HL-60/S4 (cell line): ENCODE results near the gene SRL.
"Not testable (repeated sequence)": the region's sequence is repeated elsewhere in the genome, so short reads cannot be mapped to it uniquely, and the experiment has no call there.

ENCODE experiments used
- in situ Hi-C: fragments of 300-500 bp; cut with MboI; formaldehyde crosslinking; loops from 2 replicates; pipeline ENCODE4 v1.14.3; 2022; ENCODE audit warnings: low sequenced_read_pairs

The SRL gene

DNA sequence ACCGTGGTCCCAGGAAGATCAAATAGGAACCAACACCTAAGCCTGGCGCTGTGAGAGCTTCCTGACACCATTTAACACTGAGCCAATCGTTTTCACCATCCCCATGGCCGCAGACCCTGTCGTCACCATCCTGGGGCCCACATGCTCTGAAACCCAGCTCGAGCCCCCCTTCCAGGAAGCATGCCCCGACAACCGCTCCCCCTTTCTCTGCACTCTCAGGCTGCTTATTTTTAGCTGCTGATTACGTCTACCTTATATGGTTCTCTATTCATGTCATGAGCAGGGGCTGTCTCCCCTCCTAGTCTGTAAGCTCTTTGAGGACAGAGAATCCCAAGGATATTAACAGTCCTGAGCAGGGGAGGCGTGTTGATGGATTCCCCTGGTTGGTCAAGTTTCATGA is 10.5 kb downstream of the SRL start:
- in situ Hi-C loops: no loop called here

DNA sequence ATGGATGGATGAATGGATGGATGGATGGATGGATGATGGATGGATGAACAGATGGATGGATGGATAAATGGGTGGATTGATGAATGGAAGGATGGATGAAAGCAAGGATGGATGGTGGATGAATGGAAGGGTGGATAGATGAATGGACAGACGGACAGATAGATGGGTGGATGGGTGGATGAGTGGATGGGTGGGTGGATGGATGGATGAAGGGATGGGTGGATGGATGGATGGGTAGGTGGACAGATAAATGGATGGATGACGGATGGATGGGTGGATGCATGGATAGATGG is 14.9 kb downstream of the SRL start:
- in situ Hi-C loops: no loop called here

GRCh38 chr16:4226251-4227039 is 15.4 kb downstream of the SRL start:
- in situ Hi-C loops: no loop called here

- in situ Hi-C loops: no loop called here
Observed at GRCh38 chr16:4225075-4225474, 16.8 kb downstream of the SRL start.

DNA sequence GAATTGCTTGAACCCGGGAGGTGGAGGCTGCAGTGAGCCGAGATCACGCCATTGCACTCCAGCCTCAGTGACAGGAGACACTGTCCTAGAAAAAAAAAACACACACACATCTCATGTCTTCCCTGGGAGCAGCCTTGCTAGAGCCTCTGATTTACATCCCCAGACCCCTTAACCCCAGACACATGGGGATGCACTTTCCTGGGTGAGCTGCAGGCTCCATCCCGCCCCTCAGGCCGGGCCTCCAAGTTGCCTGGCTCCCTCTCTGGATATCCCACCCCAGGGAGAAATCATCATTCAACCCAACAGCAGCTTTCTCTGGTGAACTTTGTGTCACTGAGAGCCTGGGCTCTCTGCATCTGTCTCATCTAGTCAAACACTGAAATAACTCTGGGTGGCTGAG is 21.5 kb downstream of the SRL start:
- in situ Hi-C loops: no loop called here

DNA sequence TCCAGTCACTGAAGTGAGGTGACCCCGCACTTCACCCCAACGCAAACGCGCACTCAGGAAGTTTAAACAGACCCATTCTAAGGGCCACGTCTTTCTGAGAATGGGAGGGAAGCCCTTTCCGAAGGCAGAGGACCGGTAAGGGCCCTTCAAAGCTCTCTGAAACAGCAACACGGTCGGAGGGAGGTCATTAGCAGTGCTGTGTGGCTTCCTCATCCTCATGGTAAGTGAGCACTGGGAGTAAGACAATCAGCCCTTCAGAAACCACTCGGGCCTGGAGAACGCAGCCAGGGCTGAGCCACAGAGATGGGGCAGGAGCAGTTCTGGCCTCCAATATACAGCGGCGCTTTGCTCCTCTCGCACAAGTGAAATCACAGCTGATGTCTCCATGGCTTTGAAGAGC is 23.7 kb downstream of the SRL start:
- in situ Hi-C loops: no loop called here

DNA sequence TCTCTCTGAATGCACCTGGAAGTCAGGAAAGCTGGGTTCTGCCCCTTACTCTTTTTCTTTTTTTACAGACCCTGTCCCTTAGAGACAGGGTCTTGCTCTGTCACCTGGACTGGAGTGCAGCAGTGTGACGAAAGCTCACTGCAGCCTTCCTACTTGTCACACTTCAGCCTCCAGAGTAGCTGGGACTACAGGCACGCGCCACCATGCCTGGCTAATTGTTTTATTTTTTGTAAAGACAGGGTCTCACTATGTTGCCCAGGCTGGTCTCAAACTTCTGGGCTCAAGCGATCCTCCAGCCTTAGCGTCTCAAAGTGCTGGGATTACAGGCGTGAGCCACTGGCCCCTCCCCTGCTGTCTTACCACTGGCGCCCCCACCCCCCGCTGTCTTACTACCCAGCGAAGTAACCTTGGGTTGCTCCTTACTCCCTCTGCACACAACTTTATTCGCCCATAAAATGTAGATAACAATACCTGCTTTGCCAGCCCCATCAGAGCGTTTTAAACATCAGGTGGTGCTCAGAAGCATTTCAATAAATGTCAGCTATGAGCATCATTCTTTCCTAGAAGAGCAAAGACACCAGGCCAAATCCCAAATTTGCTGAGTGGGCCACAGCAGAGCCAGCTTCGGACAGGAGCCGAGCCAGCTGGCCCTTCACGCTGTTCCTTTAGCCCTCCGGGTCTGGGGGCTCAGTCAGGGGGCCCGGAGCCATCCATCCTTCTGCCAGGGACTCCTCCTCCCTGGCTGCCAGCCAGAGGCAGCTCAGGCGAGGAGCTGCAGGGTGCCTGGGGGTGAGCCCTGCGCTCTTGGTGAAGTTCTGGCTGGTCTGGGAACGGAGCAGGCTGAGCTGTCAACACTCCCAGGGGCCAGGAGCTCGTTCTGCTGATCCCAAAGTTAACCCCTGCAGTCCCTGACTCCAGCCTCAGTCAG is 24.4 kb downstream of the SRL start:
- in situ Hi-C loops: no loop called here

DNA sequence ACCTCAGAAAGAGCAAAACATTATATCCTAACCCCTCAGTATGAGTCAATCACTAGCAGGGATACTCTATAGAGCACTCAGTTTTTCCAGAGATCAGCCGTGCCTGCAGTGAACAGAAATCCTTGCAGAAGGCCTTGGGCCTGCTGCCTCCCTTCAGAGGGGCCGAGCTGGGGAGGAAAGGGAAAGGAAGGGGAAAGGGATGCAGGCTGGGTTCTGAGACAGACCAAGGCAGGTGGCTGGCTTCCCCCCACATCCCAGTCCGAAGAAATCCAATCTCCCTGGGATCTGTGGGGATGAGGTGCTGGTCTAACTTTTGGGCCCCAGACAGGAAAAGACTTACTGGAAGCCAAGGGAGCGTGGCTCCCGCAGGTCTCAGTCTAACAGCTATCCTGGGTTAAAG is 25.3 kb downstream of the SRL start:
- in situ Hi-C loops: no loop called here

DNA sequence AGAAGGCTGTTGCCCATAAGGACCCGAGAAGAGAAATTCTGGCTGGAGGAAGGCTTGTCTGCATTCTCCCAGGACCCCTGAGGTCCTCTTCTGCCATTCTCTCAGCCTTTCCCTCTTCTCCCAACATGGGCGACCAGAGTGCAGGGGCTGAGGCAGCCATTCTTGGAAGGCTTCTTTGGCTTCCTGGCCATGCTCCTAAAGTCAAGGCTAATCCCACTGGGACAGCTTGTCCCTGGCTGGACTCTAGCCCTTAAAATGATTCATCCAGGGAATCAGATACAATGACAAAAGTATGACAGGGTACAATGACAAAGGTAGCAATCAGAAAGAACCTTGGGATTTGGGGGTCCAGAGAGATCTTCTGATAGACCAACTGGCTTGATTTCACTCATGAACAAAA is 26.8 kb downstream of the SRL start:
- in situ Hi-C loops: no loop called here

DNA sequence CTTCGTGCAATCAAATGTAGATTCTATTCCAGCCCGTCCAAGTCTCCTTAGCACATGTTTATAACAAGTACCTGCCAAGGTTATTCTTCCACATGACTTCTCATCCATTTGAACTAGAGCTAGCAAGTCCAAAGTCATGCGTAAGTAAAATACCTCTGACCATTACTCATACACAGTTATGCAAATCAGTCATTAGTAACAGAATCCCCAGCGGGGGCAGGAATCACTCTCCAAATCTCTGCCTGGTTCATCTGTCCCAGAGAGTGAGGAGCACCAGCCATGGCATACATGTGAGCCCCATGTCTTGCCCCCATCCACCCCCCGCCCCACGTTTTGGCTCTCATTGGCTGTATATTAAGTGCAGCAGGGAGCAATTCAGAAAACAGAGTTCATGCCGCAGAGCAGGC is 27.7 kb downstream of the SRL start:
- in situ Hi-C loops: no loop called here

DNA sequence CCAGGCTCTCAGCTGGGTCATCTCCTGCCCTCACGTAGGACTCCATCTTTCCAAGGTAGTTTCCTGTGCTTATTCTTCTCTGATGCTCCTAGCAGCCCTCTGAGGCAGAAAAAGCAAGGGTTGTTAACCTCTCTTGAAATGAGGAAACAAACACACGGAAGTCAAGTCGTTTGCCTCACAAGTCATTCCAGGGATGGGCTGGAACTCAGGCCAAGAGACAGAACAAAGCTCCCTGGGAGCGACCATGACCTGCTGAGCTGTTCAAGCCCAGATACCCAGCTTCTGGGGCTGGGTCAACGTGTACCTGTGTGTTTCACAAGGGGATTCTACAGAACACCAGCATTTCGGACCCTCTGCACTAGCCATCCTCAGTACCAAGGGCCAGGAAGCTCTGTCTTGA is 28.1 kb downstream of the SRL start:
- in situ Hi-C loops: no loop called here

DNA sequence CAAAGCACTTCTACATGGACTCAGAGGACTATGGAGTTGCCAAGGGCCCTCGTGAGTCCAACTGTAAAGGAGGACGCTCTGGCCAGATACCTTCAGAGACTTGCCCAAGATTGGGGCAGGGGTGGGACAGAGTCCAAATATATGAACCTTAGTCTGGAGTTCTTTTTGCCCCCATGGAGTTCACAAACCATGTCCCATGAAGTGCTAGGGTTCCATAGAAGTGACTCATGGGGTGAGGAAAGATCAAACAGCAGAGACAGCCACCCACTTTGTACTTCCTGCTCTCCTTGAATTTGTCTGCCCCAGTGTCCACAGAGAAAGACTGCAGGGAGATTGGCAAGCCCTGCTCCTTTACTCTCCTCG is 29.0 kb downstream of the SRL start:
- in situ Hi-C loops: no loop called here

- in situ Hi-C loops: no loop called here
Observed at GRCh38 chr16:4212211-4212933, 29.5 kb downstream of the SRL start.

GRCh38 chr16:4211445-4212210 is 30.3 kb downstream of the SRL start:
- in situ Hi-C loops: not testable (repeated sequence)

- in situ Hi-C loops: no loop called here
Observed at GRCh38 chr16:4209666-4210065, 32.2 kb downstream of the SRL start.

DNA sequence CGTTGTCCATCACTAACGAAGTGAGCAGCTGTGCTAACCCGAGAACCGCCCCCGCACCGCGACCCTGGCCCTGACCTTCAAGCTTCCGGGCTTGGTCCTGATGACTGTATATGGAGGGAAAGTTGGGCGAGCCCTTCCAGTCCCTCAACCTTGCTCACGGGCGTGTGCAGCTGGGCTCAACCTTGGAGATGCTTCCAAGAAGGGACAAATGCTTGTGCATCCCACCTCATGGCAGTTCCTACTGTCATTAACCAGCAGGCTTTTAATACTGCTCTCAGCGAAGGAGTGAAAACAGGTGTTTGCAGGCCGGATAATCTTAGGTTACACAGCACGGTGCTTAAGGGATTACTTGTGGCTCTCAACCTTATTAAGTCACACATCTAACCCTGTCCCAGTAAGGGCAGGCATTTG is 33.5 kb downstream of the SRL start:
- in situ Hi-C loops: no loop called here

GRCh38 chr16:4207683-4208340 is 34.1 kb downstream of the SRL start:
- in situ Hi-C loops: no loop called here

DNA sequence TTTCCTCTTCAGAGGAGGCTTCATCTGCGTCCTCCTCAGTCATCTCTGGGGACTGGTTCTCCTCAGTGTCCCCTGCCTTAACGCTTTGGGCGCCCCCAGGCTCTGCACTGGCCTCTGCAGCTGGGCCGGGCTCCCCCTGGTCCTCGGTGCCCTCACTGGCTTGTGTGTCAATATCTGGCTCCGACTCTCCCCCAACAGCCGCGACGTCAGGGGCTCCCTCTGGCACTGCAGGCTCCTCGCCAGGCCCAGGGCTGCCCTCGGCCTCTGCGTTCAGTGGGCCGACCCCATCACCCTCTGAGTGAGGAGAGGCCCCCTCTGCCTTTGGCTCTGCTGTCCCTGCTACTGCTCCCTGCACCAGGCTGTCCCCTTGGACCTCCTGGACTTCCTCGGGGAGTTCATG is 34.7 kb downstream of the SRL start:
- in situ Hi-C loops: no loop called here

DNA sequence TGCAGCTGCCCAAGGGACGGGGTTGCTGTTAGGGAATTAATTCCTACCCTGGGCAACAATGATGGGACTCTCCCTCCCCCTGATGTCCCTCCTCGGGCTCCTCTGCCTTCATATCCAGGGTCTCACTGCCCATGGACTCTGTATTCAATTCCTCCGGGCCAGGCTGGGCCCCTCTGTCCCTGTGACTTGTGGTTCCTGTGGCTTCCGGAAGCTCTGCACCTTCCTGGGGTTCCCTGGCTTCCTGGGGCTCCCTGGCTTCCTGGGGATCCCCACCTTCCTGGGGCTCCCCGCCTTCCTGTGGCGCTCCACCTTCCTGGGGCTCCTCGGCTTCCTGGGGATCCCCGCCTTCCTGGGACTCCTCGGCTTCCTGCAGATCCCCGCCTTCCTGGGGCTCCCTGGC is 35.2 kb downstream of the SRL start:
- in situ Hi-C loops: no loop called here

GRCh38 chr16:4205971-4206370 is 35.9 kb downstream of the SRL start:
- in situ Hi-C loops: no loop called here

- in situ Hi-C loops: no loop called here
Observed at GRCh38 chr16:4204521-4204920, 37.4 kb downstream of the SRL start.
